Measurements from ENCODE around the gene KRTAP5-5.
A peak's percentile ranks its signal among the peaks of the same experiment; 100 is the strongest.

The KRTAP5-5 gene

GRCh38 chr11:1637628-1638027, 8.1 kb downstream of the KRTAP5-5 start:
- ATAC-seq = no peak
- TF ChIP-seq ISL1 (CRISPR knock-in tag; IDR thresholded peaks at IDR 0.05) (no peak), ESRRG (CRISPR knock-in tag; IDR thresholded peaks at IDR 0.05) (no peak), ZFP30 (CRISPR knock-in tag; IDR thresholded peaks at IDR 0.05) (no peak), CSRNP3 (CRISPR knock-in tag; IDR thresholded peaks at IDR 0.05) (no peak)

DNA sequence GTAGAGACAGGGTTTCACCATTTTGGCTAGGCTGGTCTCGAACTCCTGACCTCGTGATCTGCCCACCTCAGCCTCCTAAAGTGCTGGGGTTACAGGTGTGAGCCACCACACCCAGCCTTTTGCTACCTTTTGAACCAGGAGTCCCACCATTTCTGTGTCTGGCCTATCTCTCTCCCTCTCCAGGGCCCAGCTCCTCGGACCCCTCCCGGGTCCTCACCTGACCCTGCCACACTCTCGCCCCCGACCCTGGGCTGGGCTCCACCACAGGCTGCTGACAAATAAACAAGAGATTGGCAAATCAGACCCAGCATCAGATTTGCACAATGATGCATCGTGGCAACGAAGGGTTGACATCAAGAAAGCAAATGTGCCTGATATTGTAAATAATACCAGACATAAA, 8.8 kb downstream of the KRTAP5-5 start:
- no peak for ATAC-seq
- TF ChIP-seq GLIS3 (CRISPR knock-in tag; IDR thresholded peaks at IDR 0.05) = no peak
- TF ChIP-seq CSRNP3 (CRISPR knock-in tag; IDR thresholded peaks at IDR 0.05) = no peak
- TF ChIP-seq OSR1 (CRISPR knock-in tag; IDR thresholded peaks at IDR 0.05) = no peak
- TF ChIP-seq SNAI2 (CRISPR knock-in tag; IDR thresholded peaks at IDR 0.05) = no peak
- TF ChIP-seq CSDC2 (CRISPR knock-in tag; IDR thresholded peaks at IDR 0.05) = no peak
- TF ChIP-seq ZFP30 (CRISPR knock-in tag; IDR thresholded peaks at IDR 0.05) = no peak
- TF ChIP-seq TSHZ2 (CRISPR knock-in tag; IDR thresholded peaks at IDR 0.05) = no peak
- TF ChIP-seq CREB5 (CRISPR knock-in tag; IDR thresholded peaks at IDR 0.05; ENCODE audit: low read depth) = no peak
- no peak for TF ChIP-seq PATZ1 (CRISPR knock-in tag; IDR thresholded peaks at IDR 0.05; ENCODE audit: borderline replicate concordance)
- TF ChIP-seq ZNF8 (CRISPR knock-in tag; IDR thresholded peaks at IDR 0.05) = no peak

DNA sequence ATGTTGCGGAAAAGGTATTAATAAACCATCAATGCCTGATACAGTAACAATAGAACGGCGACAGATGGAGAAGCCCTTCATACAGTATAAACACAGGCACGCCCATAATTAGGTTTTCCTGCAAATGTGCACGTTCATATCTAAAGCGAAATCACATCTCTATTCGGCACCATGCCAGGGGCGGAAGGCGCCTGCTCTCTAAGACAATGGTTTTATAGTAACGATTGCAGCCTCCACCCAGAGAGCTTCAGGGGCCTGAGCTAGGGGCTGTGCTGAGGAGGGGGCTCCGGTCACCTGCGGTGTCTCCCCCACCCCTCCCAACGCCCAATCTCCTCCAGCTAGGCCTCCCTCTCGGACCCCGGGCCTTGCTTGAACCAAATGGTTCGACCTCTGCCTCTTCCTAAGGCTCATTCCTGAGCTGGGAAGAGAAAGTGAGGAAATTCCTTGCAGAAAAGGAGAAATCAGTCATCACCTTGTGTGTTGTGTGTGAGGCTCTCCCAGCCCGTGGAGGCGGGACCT, 9.6 kb downstream of the KRTAP5-5 start:
- ATAC-seq = peak; percentile 58
- TF ChIP-seq TCF4 (CRISPR knock-in tag; IDR thresholded peaks at IDR 0.05; ENCODE audit: borderline replicate concordance) (peak; percentile 66; the same call in 1 of the 2 replicates), ZNF565 (CRISPR knock-in tag; conservative IDR thresholded peaks at IDR 0.05; ENCODE audit: low read depth) (no peak)

- TF ChIP-seq CREB5 (CRISPR knock-in tag; IDR thresholded peaks at IDR 0.05; ENCODE audit: low read depth) (no peak), BACH2 (CRISPR knock-in tag; IDR thresholded peaks at IDR 0.05; ENCODE audit: borderline replicate concordance) (no peak), TSHZ2 (CRISPR knock-in tag; IDR thresholded peaks at IDR 0.05) (no peak), ZNF70 (CRISPR knock-in tag; IDR thresholded peaks at IDR 0.05) (no peak)
- ATAC-seq = no peak
Measured at GRCh38 chr11:1639666-1640065, 10.1 kb downstream of the KRTAP5-5 start.

All from SK-N-SH treated with all-trans-retinoic acid at 6 μM for 48 hours (cell line).